H1 (cell line): ENCODE measurements around the gene GATD1. TPM values are rescaled to one million over a fixed set of nuclear protein-coding genes. Genes with fewer than 3 reads are reported as not detected.
A peak's percentile ranks its signal among the peaks of the same experiment; 100 is the strongest.

Source experiments
- CTCF ChIA-PET: fragments of 300-600 bp; sonication (Branson Sonifier 250); formaldehyde crosslinking; loops from one replicate; lab custom pipeline; 2021; ENCODE audit not compliant: partially characterized antibody; lab: Charles Lee
- POLR2A ChIA-PET: fragments of 300-600 bp; sonication (Branson Sonifier 250); formaldehyde crosslinking; loops from one replicate; lab custom pipeline; 2021; ENCODE audit warnings: inconsistent platforms; ENCODE audit not compliant: partially characterized antibody; lab: Charles Lee
- DNase-seq, 2 experiments: peaks; one replicate each; pipeline versions ENCODE4 v3.0.0 to v3.0.0-alpha.2; 2010 to 2022; ENCODE audit warnings: low spot score in 2 of 2, low read depth in 1 of 2, mixed read lengths in 1 of 2
- FAIRE-seq: peaks from 2 replicates; lab custom pipeline; 2011; peaks lifted over from hg19 to GRCh38; lab: Jason Lieb, UNC
- H2AFZ ChIP-seq: 2 replicates; pipeline ENCODE4 v1.8.1; 2012; ENCODE audit warnings: low read length, inconsistent platforms
- H2AK5ac ChIP-seq: 2 replicates; pipeline ENCODE4 v1.6.1; 2013; ENCODE audit warnings: low read depth, low read length
- H2BK120ac ChIP-seq: replicated peaks from 2 replicates; pipeline ENCODE3; 2013; ENCODE audit warnings: low read depth, low read length, inconsistent platforms
- H2BK12ac ChIP-seq: 2 replicates; pipeline ENCODE4 v1.6.1; 2013; ENCODE audit warnings: low read depth, low read length
- H2BK15ac ChIP-seq: 2 replicates; pipeline ENCODE4 v1.6.1; 2013; ENCODE audit warnings: low read length
- H2BK20ac ChIP-seq: 2 replicates; pipeline ENCODE4 v1.6.1; 2013; ENCODE audit warnings: low read length
- H2BK5ac ChIP-seq: 2 replicates; pipeline ENCODE4 v1.6.1; 2013; ENCODE audit warnings: low read depth, low read length
- H3K14ac ChIP-seq: 2 replicates; pipeline ENCODE4 v1.6.1; 2013; ENCODE audit warnings: inconsistent platforms; ENCODE audit not compliant: insufficient read length
- H3K18ac ChIP-seq: 2 replicates; pipeline ENCODE4 v1.6.1; 2013; ENCODE audit warnings: low read length; ENCODE audit errors: extremely low read depth
- H3K23ac ChIP-seq: 2 replicates; pipeline ENCODE4 v1.6.1; 2013; ENCODE audit warnings: inconsistent platforms; ENCODE audit not compliant: insufficient read length
- H3K23me2 ChIP-seq: 2 replicates; pipeline ENCODE4 v1.6.1; 2013; ENCODE audit warnings: low read depth, low read length
- H3K27ac ChIP-seq: 2 replicates; pipeline ENCODE4 v1.6.1; 2011; ENCODE audit warnings: low read depth, low read length, inconsistent platforms
- H3K27me3 ChIP-seq, 4 experiments: replicated peaks in 1 of 4; 1 replicate in 1 of 4; 2 replicates in 3 of 4; pipeline versions ENCODE4 v1.6.1 to v1.8.1; 2011 to 2013; ENCODE audit warnings: low read length in 3 of 4, mild to moderate bottlenecking in 3 of 4, inconsistent platforms in 2 of 4, mixed read lengths in 2 of 4, moderate library complexity in 1 of 4; ENCODE audit not compliant: control insufficient read depth in 3 of 4, insufficient read depth in 3 of 4; ENCODE audit errors: extremely low read depth in 1 of 4
- H3K36me3 ChIP-seq, 4 experiments: 2 replicates each; pipeline versions ENCODE4 v1.6.1 to v1.8.1; 2011 to 2013; ENCODE audit warnings: mild to moderate bottlenecking in 4 of 4, low read length in 3 of 4, moderate library complexity in 2 of 4, control low read depth in 1 of 4, inconsistent platforms in 1 of 4; ENCODE audit not compliant: insufficient read depth in 4 of 4, control insufficient read depth in 2 of 4
- H3K4ac ChIP-seq: replicated peaks from 2 replicates; pipeline ENCODE3; 2013; ENCODE audit warnings: low read length, low read depth, mixed read lengths, inconsistent platforms; ENCODE audit not compliant: insufficient read length
- H3K4me1 ChIP-seq, 4 experiments: replicated peaks in 1 of 4; 1 replicate in 1 of 4; 2 replicates in 3 of 4; pipeline versions ENCODE4 v1.6.1 to v1.8.1; 2011 to 2013; ENCODE audit warnings: low read length in 3 of 4, inconsistent platforms in 2 of 4, mixed read lengths in 1 of 4; ENCODE audit not compliant: insufficient read depth in 4 of 4, control insufficient read depth in 3 of 4
- H3K4me2 ChIP-seq, 2 experiments: 2 replicates each; pipeline versions ENCODE4 v1.6.1 to v1.8.1; 2011 to 2013; ENCODE audit warnings: low read depth in 2 of 2, low read length in 2 of 2, control low read depth in 1 of 2, inconsistent platforms in 1 of 2, mild to moderate bottlenecking in 1 of 2; ENCODE audit not compliant: insufficient read depth in 1 of 2
- H3K4me3 ChIP-seq, 4 experiments: fragments of 200-600, 300-600 bp in 1 of 4; sonication (generic), shearing (Covaris generic), sonication (Bioruptor Twin) in 1 of 4; 2 replicates each; pipeline versions ENCODE4 v1.5.1 to v1.8.1; 2011 to 2016; ENCODE audit warnings: low read length in 4 of 4, low read depth in 3 of 4, control low read depth in 2 of 4, inconsistent platforms in 2 of 4, mild to moderate bottlenecking in 2 of 4, mixed read lengths in 1 of 4, moderate library complexity in 1 of 4; ENCODE audit not compliant: insufficient read depth in 2 of 4; ENCODE audit errors: extremely low read depth in 1 of 4
- H3K56ac ChIP-seq: replicated peaks from 2 replicates; pipeline ENCODE3; 2013; ENCODE audit warnings: low read depth, mild to moderate bottlenecking, mixed read lengths, low read length, inconsistent platforms; ENCODE audit not compliant: insufficient read length
- H3K79me1 ChIP-seq: 2 replicates; pipeline ENCODE4 v1.6.1; 2013; ENCODE audit warnings: low read depth, low read length, control low read depth
- H3K79me2 ChIP-seq, 2 experiments: 2 replicates each; pipeline versions ENCODE4 v1.6.1 to v1.8.1; 2012 to 2013; ENCODE audit warnings: low read length in 2 of 2, mild to moderate bottlenecking in 2 of 2, inconsistent platforms in 1 of 2; ENCODE audit not compliant: insufficient read depth in 2 of 2, control insufficient read depth in 1 of 2
- H3K9ac ChIP-seq, 4 experiments: replicated peaks in 1 of 4; 1 replicate in 1 of 4; 2 replicates in 3 of 4; pipeline versions ENCODE4 v1.6.1 to v1.8.1; 2011 to 2013; ENCODE audit warnings: low read depth in 3 of 4, low read length in 3 of 4, control low read depth in 2 of 4, mild to moderate bottlenecking in 2 of 4, moderate library complexity in 2 of 4, inconsistent platforms in 1 of 4; ENCODE audit errors: extremely low read depth in 1 of 4
- H3K9me3 ChIP-seq, 2 experiments: 2 replicates each; pipeline versions ENCODE4 v1.6.1 to v1.8.1; 2012 to 2013; ENCODE audit warnings: mild to moderate bottlenecking in 2 of 2, moderate library complexity in 2 of 2, control low read depth in 1 of 2, inconsistent platforms in 1 of 2, low read depth in 1 of 2, low read length in 1 of 2, mixed read lengths in 1 of 2; ENCODE audit not compliant: insufficient read depth in 2 of 2
- H4K20me1 ChIP-seq, 2 experiments: replicated peaks in 1 of 2; 2 replicates each; pipeline versions ENCODE3 to v1.8.1; 2011 to 2013; ENCODE audit warnings: inconsistent platforms in 2 of 2, low read length in 2 of 2, mild to moderate bottlenecking in 1 of 2; ENCODE audit not compliant: insufficient read depth in 2 of 2, control insufficient read depth in 1 of 2
- H4K5ac ChIP-seq: 2 replicates; pipeline ENCODE4 v1.6.1; 2013; ENCODE audit warnings: low read length, low read depth, mixed read lengths, inconsistent platforms; ENCODE audit not compliant: insufficient read length
- H4K8ac ChIP-seq: 2 replicates; pipeline ENCODE4 v1.8.0; 2013; ENCODE audit warnings: mild to moderate bottlenecking, moderate library complexity, low read length, inconsistent platforms; ENCODE audit not compliant: insufficient read depth; ENCODE audit errors: extremely low read depth
- H4K91ac ChIP-seq: replicated peaks from 2 replicates; pipeline ENCODE3; 2013; ENCODE audit warnings: low read length, mixed read lengths, inconsistent platforms; ENCODE audit not compliant: insufficient read length
- ATF3 ChIP-seq: IDR thresholded peaks from 2 replicates; pipeline ENCODE4 v1.6.1; 2011; ENCODE audit warnings: low read depth, mild to moderate bottlenecking, low read length; ENCODE audit not compliant: insufficient read depth
- BACH1 ChIP-seq: IDR thresholded peaks from 2 replicates; pipeline ENCODE4 v1.6.1; 2012; ENCODE audit warnings: low read length, improper control_type of control experiment
- CBX8 ChIP-seq: fragments of 300-800, 300-1000 bp; sonication (generic); IDR thresholded peaks from 2 replicates; pipeline ENCODE4 v1.7.1; 2016; ENCODE audit warnings: low read depth, low read length, borderline replicate concordance
- CHD2 ChIP-seq: IDR thresholded peaks from 2 replicates; pipeline ENCODE4 v1.6.1; 2012; ENCODE audit warnings: low read length, improper control_type of control experiment
- RAD21 ChIP-seq, 2 experiments: IDR thresholded peaks in 1 of 2; conservative IDR thresholded peaks in 1 of 2; 2 replicates each; pipeline ENCODE4 v1.6.1; 2011; ENCODE audit warnings: low read depth in 2 of 2, low read length in 2 of 2, improper control_type of control experiment in 1 of 2, inconsistent platforms in 1 of 2, mild to moderate bottlenecking in 1 of 2, moderate library complexity in 1 of 2
- RBBP5 ChIP-seq: IDR thresholded peaks from 2 replicates; pipeline ENCODE4 v1.7.1; 2012; ENCODE audit warnings: low read depth, mild to moderate bottlenecking, inconsistent platforms, low read length, moderate library complexity, borderline replicate concordance
- TAF1 ChIP-seq: IDR thresholded peaks from 2 replicates; pipeline ENCODE4 v1.6.1; 2011; ENCODE audit warnings: mild to moderate bottlenecking, low read depth, low read length
- USF2 ChIP-seq: IDR thresholded peaks from 2 replicates; pipeline ENCODE4 v1.6.1; 2011; ENCODE audit warnings: low read length, improper control_type of control experiment
- WGBS, 2 experiments: shearing (Covaris generic) in 1 of 2; methylation state at CpG; one replicate each; pipeline versions ENCODE4 v1.1.6 to v1.1.7; 2013 to 2015; ENCODE audit warnings: low lambda C conversion rate in 2 of 2, mixed read lengths in 2 of 2, inconsistent platforms in 1 of 2, low coverage in 1 of 2, missing lambda C conversion rate in 1 of 2; ENCODE audit not compliant: insufficient replicate concordance in 2 of 2, insufficient coverage in 1 of 2, insufficient read length in 1 of 2; ENCODE audit errors: extremely low coverage in 1 of 2, missing lambda C conversion rate in 1 of 2; 5-methylcytosine and 5-hydroxymethylcytosine counted together
- polyA plus RNA-seq, 7 experiments: library from polyadenylated mRNA; depleted of rRNA in 3 of 7; stranded (reverse) in 5 of 7; unstranded in 2 of 7; fragments of >200 nt in 5 of 7; fragments of 200-250 nt in 2 of 7; gene quantifications; 1 replicate in 5 of 7; 2 replicates in 1 of 7; 4 replicates in 1 of 7; pipeline versions ENCODE4 v1.2.1 to v1.2.3, GENCODE V29; 2011 to 2013; ENCODE audit warnings: missing spikeins in 2 of 7, mixed read lengths in 2 of 7
- total RNA-seq: library from RNA; stranded (reverse); fragmentation: NEBNext Ultra II Directional; extraction: Animal tissue kit (Norgen Biotek cat#: 25700); gene quantifications from 2 replicates; pipeline ENCODE4 v1.2.1, GENCODE V29; 2021

GATD1 gene
- total and polyA plus RNA-seq, 2 of the 8 experiments (the other 6 are each of a cell fraction or from before 2014, with no cell fraction given), result 47.5 to 54.8 TPM

GRCh38 chr11:772429-773390, 4.6 kb downstream of the GATD1 start:
- H2BK5ac ChIP-seq, result no peak overlapping the region
- WGBS, 2 experiments, result 91% methylated on average over 33 of the region's 34 CpGs; no CpG with 5 or more reads in 1 of the 2 experiments
- H4K8ac ChIP-seq, result peak overlapping the region; percentile 25; the same call in 1 of the 2 replicates
- no peak overlapping the region for H3K4me3 ChIP-seq
- no peaks in the 10 kb centered on the region for H3K27me3 ChIP-seq
- no peak overlapping the region for H3K56ac ChIP-seq
- H3K4me2 ChIP-seq, result no peak overlapping the region
- peaks cover 6% of the 10 kb centered on the region; the same call in 1 of the 2 replicates for H3K23me2 ChIP-seq
- H3K36me3 ChIP-seq, result peaks cover 4 to 21% (median 15%) of the 10 kb centered on the region in 4 experiments; a peak in 7 of 8 replicates
- DNase-seq (no peak), FAIRE-seq (no peak)
- H2BK15ac ChIP-seq, result no peak overlapping the region
- H3K9me3 ChIP-seq, result no peaks in the 10 kb centered on the region
- H2BK12ac ChIP-seq, result no peak overlapping the region
- H2AK5ac ChIP-seq, result no peak overlapping the region
- H3K23ac ChIP-seq, result no peak overlapping the region
- H3K4ac ChIP-seq, result no peak overlapping the region
- H4K91ac ChIP-seq, result no peak overlapping the region
- POLR2A ChIA-PET, result interaction anchor here (0.6 to 35.3 kb wide), 6 partner anchors 10 to 753 kb away, joined by 3 to 636 read pairs (median 3); partner anchors contain the start of gene TALDO1
- CTCF ChIA-PET, result interaction anchor here (0.6 to 2.6 kb wide), 4 partner anchors 8 to 15 kb away, joined by 3 to 7 read pairs (median 5); no protein-coding TSS in a partner anchor
- H3K27ac ChIP-seq, result 0 out of 2 replicates have a peak overlapping the region, but pooled peaks have one; percentile 17
- peaks cover 16 to 27% of the 10 kb centered on the region in 2 experiments for H4K20me1 ChIP-seq
- no peak overlapping the region for H2BK120ac ChIP-seq
- peaks cover 0 to 11% (median 5%) of the 10 kb centered on the region in 4 experiments; a peak in 5 of 7 replicates for H3K4me1 ChIP-seq
- H2AFZ ChIP-seq, result no peak overlapping the region
- H3K14ac ChIP-seq, result no peak overlapping the region
- H4K5ac ChIP-seq, result no peak overlapping the region
- H3K9ac ChIP-seq, result peak overlapping the region in 1 of 4 experiments; percentile 36; a peak in 2 of 7 replicates
- H2BK20ac ChIP-seq, result no peak overlapping the region
- peaks cover 7 to 41% of the 10 kb centered on the region in 2 experiments; a peak in 3 of 4 replicates for H3K79me2 ChIP-seq
- H3K79me1 ChIP-seq, result 0 out of 2 replicates have a peak, but pooled peaks cover 6% of the 10 kb centered on the region
- H3K18ac ChIP-seq, result no peak overlapping the region
- TF ChIP-seq BACH1 (no peak), TAF1 (no peak), RAD21 (IDR thresholded peaks at IDR 0.05 in 1 of 2, conservative IDR thresholded peaks at IDR 0.05 in 1 of 2; ENCODE audit: low read depth in 2 of 2, low read length in 2 of 2) (no peak), RBBP5 (no peak), CBX8 (no peak), CHD2 (no peak), USF2 (no peak), ATF3 (no peak)
